HG03469 (cell line): ENCODE results near the gene ASB13.

ENCODE experiments used
- ATAC-seq: cut with Tn5 transposase; IDR thresholded peaks from one replicate; pipeline ENCODE4 v1.9.1; 2021; ENCODE audit warnings: mild to moderate bottlenecking, moderate library complexity, moderate number of reproducible peaks; ENCODE audit not compliant: unreplicated experiment

ASB13 gene

DNA sequence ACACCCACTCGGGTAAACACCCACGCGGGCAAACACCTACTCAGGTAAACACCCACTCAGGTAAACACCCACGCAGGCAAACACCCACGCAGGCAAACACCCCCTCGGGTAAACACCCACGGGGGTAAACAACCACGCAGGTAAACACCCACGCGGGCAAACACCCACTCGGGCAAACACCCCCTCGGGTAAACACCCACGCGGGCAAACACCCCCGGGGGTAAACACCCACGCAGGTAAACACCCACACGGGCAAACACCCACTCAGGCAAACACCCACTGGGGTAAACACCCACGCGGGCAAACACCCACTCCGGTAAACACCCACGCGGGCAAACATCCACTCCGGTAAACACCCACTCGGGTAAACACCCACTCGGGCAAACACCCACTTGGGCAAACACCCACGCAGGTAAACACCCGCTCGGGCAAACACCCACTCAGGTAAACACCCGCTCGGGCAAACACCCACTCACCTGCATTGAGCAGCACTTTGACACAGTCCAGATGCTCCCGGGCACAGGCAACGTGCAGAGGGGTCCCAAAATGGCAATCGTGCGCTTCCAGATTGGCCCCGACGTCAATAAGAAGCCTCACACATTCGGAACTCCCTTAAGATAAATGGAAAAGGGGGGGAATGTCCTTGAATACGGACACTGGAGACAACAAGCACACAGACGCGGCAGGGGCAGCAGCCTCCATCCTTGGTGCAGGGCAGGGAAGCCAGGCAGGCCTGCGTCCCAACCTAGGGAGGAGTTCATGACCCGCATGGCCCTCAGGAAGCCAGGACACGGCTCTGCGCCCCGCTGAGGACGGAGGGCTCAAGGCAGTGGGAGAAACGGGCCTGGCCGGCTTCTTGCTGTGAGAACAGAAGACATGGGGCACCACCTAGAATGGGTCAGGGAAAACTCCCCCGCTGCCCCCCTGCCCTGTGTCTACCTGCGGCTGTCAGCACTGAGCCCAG, 17.6 kb downstream of the ASB13 start:
- no peak for ATAC-seq

DNA sequence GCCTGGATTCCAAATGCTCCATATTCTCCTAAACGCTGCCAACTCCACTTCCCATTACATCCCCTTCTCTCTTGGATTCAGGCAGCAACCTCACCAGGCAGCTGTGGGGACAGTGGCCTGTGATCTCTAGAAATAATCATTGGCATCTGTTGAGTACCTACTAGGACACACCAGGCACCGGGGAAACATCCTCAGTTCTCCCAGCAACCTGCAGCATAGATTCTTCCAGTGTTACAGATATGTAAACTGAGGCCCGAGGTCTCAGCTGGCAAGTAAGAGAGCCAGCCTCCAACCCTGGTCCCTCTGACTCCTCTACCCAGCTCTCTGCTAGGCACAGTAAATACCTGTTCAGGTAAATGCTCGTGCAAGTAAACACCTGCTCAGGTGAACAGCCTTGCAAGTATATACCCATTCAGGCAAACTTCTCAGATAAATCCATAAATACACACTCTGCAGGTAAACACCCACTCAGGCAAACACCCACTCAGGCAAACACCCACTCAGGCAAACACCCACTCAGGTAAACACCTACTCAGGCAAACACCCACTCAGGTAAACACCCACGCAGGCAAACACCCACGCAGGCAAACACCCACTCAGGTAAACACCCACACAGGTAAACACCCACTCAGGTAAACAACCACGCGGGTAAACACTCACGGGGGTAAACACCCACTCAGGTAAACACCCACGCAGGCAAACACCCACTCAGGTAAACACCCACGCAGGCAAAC, 18.7 kb downstream of the ASB13 start:
- ATAC-seq = no peak

DNA sequence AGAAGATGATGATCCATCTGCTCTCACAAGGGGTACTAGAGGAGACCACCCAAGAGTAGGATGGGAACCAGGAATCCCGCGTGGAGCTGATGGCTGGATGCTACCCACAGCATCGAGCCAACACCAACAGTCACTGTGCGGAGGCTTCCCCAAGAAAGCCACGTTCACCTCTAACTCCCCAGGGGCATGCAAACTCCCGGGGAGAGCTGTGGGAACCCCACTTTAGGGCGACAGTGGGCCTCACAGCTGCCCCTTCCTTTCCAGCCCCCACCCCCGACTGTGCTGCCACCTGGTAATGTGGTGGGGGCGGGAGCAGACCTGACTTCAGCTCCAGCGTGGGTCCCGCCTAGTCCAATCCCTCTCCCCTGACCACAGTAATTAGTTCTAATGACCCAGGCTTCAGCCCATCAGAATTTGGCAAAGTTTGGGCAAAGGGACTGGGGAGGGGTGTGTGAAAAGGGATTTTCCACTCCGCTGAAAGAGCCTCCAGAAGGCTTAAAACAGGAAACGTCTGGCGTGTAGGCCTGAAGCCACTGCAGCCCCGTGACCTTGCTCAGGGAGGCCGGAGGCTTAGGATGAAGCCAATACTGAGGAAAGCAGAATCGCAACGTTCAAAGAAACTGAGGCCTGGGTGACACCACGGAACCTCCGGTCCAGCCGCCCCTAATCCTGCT, 20.3 kb downstream of the ASB13 start:
- ATAC-seq = no peak

DNA sequence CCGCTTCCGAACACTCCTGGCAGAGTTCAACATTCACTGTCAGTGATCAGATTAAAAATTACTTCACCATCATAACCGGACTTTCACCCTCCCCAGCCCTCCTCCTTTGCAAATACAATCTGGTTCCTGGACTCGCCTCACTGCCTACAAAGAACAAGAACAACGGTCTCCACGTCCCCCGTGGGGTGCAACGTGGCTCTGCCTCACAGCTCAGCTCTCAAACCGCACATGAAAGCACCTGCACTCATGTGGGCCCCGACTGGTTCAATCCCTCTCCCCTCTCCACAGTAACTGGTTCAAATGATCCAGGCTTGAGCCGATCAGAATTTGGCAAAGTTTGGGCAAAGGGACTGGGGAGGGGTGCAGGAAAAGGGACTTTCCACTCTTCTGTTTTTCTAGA, 21.0 kb downstream of the ASB13 start:
- no peak for ATAC-seq

DNA sequence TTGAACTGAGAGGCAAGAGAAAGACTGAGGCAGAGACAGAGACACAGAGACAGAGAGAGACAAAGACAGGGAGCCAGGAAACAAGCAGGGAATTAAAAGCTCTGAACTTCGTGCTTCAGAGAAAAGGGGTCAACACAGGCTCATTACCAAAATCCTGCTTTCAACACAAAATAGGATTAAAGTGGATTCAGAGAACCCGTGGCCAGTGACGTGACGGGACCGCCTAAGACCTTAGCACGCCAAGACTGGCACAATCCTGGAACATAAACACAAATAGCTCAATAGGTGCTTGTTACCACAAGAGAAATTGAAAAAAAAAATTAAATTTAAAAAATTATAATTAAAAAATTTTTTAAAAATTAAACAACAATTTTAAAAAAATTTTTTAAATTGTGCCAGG, 21.5 kb downstream of the ASB13 start:
- ATAC-seq = no peak

DNA sequence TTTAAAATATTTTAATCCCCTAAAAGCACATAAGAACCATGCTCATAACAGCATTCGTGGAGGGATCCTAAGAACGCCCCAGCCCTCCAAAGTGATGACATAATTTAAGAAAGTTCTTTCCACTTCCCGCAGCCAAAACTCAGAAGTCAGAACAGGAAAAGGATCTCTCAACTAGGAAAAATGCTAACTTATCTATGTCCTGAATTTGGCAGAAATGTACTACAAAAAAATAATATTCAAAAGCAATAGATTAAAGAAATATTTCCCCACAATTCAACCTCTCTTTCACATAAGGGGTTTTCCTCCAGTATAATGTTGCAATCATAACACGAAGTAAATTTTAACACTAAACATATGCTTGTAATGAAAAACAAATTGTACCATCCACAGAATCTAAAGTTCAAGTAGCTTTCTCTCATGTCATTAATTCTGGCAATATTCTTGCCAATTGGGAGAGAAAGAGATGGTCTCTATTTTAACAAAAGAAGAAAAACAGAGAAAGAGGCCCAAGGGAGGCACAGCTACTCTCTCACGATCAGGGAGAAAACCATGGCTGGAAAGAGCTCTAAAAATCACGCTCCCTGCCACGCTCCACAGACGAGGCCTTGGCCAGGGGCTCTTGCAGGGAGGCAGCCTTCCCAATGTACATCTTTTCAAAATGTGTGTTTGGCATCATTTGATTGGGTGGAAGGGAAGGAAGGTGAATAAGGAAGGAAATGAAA, 22.9 kb downstream of the ASB13 start:
- no peak for ATAC-seq

DNA sequence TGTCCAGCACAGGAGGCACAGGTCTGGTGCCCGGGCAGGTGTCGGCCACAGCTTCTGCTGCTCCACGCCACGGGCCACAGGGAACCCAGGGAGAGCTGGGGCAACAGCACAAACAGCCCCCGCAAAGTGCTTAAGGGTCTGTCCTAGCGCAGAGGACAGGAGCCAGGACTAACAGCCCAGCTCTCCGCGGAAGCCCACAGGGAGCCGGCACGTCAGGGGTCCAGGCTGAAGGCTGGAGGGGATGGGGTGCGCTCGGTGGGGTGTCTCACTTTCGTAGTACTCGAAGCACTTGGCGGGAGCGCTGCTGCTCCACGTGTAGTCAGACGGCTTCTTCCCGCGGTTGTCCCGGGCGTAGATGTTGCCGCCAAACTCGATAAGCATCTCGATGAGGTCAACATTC, 24.9 kb downstream of the ASB13 start:
- no peak for ATAC-seq

DNA sequence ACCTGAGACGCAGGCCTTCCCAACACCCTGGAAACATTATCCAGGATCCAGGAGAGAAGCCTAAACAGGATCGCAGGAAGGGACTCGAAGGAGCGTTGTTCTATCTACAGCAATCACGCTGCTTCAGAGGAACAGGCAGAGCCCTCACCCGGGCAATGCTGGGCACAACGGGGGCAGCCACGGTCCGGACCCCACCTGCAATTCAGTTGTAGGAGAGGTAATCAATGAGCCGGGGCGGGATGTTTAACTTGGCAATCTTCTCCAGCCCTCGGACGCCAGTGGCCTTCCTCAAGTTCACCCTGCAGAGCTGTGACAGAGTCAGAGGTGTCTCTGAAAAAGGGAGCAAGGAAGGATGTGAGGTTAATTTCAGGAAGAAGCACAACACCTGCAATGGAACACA, 25.9 kb downstream of the ASB13 start:
- ATAC-seq = no peak

DNA sequence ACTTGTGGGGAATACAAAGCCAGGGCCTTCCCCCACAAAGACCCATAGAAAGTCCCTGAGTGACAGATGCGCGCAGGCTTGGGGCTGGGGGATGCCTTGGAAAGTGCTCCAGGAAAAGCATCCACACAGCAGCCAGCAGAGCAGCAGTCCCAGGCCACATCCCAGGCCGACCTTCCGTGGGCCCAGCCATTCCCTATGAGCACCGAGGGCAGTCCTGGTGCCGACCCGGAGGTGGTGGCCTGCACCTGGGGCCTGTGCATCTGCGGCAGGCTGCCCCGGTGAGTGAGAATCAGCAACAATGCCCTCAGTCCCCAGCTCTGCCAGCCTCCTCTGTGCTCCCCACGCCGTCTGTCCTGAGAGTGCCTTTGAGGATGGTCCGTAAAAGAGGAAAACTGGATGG, 26.4 kb downstream of the ASB13 start:
- ATAC-seq = no peak

DNA sequence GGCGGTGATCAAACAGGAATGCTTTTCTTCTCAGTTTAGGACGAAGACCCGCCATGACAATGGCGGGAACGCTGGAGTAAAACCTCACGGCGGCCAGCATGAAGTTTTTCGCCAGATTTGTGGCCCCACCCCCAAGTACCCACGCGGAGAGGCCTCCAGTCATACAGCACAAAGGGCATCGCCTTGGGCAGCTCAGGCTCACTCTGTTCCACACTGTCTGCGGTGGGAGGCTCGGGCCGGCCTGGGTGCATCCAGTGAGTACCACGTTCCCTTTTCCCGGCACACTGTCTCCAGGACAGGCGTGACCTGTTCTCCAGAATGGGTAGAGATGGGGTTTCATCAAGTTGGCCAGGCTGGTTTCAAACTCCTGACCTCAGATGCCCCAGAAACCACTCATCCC, 27.3 kb downstream of the ASB13 start:
- no peak for ATAC-seq

DNA sequence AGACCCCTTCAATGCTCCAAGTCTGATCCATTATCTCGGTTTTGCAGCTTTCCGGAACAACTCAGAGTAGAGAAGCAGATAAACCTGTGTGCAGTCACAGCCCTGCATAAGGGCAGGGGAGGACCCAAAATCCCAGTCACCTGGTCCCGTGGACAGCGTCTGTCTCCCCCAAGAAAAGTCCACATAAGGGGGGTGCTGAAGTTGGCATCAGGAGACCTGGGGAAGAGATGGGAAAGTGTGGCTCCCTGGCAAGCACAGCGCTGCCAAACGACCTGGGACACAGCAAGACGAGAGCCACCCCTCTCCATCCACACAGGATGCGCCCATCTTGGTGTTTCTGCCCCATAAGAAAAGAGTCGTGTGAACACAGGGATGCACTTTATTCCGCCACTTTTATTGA, 27.9 kb downstream of the ASB13 start:
- ATAC-seq = no peak

DNA sequence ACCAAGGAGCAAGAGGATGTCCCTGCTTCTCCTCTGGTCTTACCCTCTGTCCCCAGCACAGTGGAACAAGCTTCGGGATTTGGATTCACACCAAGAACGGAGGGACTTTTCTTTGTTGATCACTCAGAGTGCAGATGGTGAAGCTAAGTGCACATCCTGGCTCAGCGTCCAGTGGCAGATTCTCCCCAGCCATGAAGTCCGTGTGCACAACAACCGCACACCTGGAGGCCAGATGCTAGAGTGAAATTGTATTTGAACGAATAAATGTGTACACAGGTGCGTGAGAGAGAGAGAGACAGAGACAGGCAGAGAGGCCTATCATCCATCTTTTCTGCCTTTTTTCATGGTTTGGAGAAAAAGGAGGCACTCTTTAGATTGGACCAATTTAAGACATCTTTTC, 31.5 kb downstream of the ASB13 start:
- ATAC-seq = no peak

DNA sequence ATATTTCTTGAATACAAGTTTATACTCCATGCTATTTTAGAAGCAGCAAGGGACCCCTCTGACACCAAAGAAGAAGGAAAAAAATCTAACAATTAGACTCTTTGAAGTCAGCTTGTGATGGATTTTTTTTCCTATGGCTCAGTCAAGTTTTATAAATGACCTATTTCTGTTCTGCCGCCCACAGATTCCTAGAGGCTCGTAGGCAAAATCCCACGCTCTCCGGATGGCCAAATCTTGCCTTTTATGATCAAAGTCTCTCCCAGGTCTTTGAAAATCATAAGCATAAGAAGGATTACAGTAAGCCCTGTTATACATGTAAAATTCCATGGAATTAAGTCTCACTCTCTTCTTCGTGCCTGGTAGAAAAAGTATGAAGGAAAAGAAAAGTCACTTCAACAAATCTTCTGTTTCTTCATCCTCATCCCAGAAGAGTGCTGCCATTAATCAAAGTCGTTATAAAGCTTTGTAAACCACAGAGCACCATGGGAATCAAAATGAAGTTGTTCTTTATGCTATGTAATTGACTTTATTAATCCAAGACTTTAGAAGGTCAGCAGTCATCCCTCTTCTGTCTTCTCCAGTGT, 33.1 kb downstream of the ASB13 start:
- ATAC-seq = no peak

DNA sequence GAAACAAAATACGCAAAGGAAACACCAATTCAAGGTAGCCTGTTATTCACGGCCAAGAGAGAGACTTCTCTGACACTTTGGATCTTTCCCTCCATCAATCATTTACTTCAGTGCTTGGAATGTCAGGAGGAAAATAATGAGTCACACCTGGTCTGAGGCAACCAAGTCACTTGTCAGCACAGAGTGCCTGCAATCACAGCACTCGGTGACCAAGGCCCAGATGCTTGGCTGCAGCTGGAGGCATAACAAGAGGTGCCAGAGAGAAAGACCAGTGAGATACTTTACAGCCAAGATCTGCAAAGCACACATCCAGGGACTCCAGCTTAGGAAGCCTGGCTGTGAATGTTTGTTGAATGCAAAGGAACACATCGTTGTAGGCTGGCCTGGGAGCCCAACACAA, 33.9 kb downstream of the ASB13 start:
- ATAC-seq = no peak

DNA sequence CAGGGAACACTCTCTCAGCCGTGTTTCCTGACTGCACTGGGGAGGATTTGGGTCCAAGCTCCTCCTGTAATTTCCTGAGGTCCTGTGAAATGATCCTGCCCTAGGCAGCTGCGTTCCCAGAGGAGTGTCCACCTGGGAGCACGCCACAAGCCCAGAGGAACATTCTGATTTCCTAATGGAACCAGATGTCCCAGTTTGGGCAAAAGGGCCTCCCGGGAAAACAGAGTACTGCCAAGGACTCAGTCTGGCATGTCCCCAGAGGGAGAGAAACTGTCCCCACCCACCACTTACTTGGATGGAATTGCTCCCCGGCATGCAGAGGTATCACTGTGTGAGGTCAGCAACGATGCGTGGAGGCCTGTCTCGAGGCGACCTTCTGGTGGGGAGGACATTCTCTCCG, 34.5 kb downstream of the ASB13 start:
- ATAC-seq = no peak

DNA sequence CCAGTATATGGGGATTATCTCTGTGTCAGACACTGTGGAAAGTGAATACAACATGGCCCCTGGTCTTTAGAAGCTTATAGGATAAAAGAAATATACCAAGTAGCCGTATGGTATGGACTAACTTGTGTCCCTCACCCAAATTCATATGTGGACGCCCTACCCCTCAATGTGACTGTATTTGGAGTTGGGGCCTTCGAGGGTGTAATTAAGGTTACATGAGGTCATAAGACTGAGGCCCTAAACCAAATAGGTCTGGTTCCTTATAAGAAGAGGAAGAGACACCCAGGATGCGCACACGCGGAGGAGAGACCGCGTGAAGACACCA, 36.3 kb downstream of the ASB13 start:
- no peak for ATAC-seq

DNA sequence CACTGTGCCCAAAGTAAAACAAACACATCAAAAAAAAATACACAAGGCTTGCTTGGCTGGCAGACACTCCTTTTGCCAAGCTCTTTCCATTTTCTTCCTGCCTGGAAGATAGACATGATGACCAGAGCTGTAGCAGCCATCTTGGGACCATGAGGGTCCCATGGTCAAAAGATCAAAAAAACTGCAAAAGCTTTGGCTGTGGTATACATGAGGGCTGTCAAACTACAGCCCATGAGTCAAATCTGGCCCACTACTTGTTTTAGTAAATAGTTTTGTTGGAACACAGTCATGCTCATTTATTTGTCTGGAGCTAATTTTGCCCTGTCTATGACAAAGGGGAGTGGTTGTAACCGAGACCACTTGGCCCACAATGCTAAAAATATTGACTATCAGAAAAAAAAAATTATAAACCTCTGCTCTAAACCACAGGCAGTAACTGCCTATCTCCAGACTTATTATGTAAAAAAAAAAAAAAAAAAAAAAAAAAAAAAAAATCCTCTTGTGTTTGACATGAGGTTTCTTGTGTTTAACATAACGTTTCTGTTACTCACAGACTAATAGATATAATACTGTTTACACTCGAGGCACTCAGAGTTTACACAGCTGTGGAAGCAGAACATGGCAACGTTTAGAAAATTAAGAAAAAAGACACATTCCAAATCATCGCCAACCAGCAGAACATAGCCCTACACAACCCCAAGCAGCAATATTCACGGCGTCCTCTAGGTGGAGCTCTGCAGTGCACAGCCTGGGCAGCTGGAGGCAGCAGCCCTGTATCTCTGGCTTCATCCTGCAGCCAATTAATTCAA, 36.9 kb downstream of the ASB13 start:
- ATAC-seq = peak; percentile 71

DNA sequence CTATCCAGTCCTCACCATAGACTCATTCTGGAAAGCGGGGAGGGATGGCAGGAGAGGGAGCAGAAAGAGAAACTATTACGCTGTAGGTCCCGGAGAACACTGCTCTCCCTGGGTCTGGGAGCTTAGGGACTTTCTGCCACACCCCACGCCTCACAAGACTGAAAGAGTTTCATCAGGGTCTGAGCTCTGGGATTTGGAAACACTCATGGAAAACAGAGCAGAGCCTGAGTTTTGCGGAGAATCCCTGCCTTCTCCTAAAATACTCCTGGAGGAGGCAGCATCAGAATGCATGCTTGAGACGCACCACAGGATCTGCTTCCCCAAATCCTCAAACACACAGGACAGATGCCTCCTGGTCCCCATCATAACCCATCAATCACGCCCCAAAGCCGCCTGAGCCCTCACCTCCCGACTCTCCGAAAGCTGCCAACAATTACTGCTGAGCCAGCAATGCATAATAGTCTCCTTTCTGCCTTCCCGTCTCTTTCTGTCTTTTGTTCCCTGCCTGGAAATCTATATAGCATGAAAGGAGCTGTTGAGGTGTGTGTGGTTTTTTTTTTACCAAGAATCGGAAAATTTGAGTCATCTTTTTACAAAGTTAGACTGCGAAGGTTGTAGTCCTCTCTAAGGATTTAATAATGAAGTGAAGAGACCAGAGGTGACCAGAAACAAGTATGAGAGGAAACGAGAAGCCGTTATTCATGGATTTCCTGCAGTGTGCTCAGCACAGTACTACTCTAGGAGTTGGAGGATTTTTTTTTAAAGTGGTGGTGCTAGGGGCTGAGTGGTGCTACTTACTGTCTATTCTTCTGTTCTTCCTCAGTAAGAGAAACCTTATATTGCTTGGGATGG, 37.7 kb downstream of the ASB13 start:
- ATAC-seq = no peak

DNA sequence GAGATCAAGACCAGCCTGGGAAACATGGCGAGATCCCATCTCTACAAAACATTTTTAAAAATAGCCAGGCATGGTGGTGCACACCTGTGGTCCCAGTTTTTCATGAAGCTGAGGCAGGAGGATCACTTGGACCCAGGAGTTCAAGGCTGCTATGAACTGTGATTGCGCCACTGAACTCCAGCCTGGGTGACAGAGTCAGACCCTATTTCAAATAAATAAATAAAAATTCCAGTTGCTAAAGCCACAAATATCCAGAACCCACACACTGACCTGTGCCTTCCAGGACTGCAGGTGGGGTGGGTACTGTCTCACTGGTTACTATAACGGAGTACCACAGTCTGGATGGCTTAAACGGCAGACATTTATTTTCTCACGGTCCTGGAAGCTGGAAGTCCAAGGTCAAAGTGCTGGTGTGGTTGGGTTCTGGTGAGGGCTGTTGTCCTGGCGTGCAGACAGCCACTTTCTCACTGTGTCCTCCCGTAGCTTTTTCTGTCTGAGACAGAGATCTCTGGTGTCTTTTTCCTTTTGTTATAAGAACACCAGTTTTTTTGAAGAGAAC, 38.8 kb downstream of the ASB13 start:
- ATAC-seq = no peak
